ENCODE measurements around the gene F8. TPM values are rescaled to one million over a fixed set of nuclear protein-coding genes. Genes with fewer than 3 reads are reported as not detected.

Gene F8
- total RNA-seq, 1 donor from 2014 or later, result 3.5 TPM

- H3K9me3 Mint-ChIP-seq (ENCODE audit: low read depth), result peaks cover 26% of the 10 kb centered on the region
- no peaks in the 10 kb centered on the region for H3K36me3 Mint-ChIP-seq (ENCODE audit: low read depth)
- no peaks in the 10 kb centered on the region for H3K4me1 Mint-ChIP-seq (ENCODE audit: low read depth)
- DNase-seq (ENCODE audit: low spot score), result no peak
- TF ChIP-seq, protein P1, sequence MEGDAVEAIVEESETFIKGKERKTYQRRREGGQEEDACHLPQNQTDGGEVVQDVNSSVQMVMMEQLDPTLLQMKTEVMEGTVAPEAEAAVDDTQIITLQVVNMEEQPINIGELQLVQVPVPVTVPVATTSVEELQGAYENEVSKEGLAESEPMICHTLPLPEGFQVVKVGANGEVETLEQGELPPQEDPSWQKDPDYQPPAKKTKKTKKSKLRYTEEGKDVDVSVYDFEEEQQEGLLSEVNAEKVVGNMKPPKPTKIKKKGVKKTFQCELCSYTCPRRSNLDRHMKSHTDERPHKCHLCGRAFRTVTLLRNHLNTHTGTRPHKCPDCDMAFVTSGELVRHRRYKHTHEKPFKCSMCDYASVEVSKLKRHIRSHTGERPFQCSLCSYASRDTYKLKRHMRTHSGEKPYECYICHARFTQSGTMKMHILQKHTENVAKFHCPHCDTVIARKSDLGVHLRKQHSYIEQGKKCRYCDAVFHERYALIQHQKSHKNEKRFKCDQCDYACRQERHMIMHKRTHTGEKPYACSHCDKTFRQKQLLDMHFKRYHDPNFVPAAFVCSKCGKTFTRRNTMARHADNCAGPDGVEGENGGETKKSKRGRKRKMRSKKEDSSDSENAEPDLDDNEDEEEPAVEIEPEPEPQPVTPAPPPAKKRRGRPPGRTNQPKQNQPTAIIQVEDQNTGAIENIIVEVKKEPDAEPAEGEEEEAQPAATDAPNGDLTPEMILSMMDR (IDR thresholded peaks at IDR 0.05), result no peak
- H3K27ac Mint-ChIP-seq (ENCODE audit: unreplicated experiment), result no peak overlapping the region
- no peak overlapping the region for H3K4me3 Mint-ChIP-seq (ENCODE audit: unreplicated experiment)
- H3K27me3 Mint-ChIP-seq (ENCODE audit: low read depth), result no peaks in the 10 kb centered on the region
Observed at GRCh38 chrX:155005190-155005589, 17.3 kb downstream of the F8 start.

- DNase-seq (ENCODE audit: low spot score), result no peak
- no peak overlapping the region for H3K27ac Mint-ChIP-seq (ENCODE audit: unreplicated experiment)
- no peak overlapping the region for H3K4me3 Mint-ChIP-seq (ENCODE audit: unreplicated experiment)
- H3K9me3 Mint-ChIP-seq (ENCODE audit: low read depth), result peaks cover 35% of the 10 kb centered on the region
- no peaks in the 10 kb centered on the region for H3K4me1 Mint-ChIP-seq (ENCODE audit: low read depth)
- H3K27me3 Mint-ChIP-seq (ENCODE audit: low read depth), result no peaks in the 10 kb centered on the region
- TF ChIP-seq, protein P1 (IDR thresholded peaks at IDR 0.05), result no peak
- H3K36me3 Mint-ChIP-seq (ENCODE audit: low read depth), result no peaks in the 10 kb centered on the region
Observed at GRCh38 chrX:155001873-155002272, 20.6 kb downstream of the F8 start.

- Mint-ChIP-seq H3K9me3 (ENCODE audit: low read depth) (peaks cover 37% of the 10 kb centered on the region), H3K36me3 (ENCODE audit: low read depth) (no peaks in the 10 kb centered on the region), H3K27me3 (ENCODE audit: low read depth) (no peaks in the 10 kb centered on the region), H3K27ac (ENCODE audit: unreplicated experiment) (no peak overlapping the region), H3K4me1 (ENCODE audit: low read depth) (no peaks in the 10 kb centered on the region), H3K4me3 (ENCODE audit: unreplicated experiment) (no peak overlapping the region)
- TF ChIP-seq, protein P1 (IDR thresholded peaks at IDR 0.05), result no peak
- DNase-seq (ENCODE audit: low spot score), result no peak
Observed at GRCh38 chrX:155000841-155001240, 21.7 kb downstream of the F8 start.

- TF ChIP-seq, protein P1 (IDR thresholded peaks at IDR 0.05), result no peak
- Mint-ChIP-seq H3K27me3 (ENCODE audit: low read depth) (no peaks in the 10 kb centered on the region), H3K4me1 (ENCODE audit: low read depth) (no peaks in the 10 kb centered on the region), H3K27ac (ENCODE audit: unreplicated experiment) (no peak overlapping the region), H3K36me3 (ENCODE audit: low read depth) (no peaks in the 10 kb centered on the region), H3K9me3 (ENCODE audit: low read depth) (peaks cover 24% of the 10 kb centered on the region), H3K4me3 (ENCODE audit: unreplicated experiment) (no peak overlapping the region)
- no peak for DNase-seq (ENCODE audit: low spot score)
Observed at GRCh38 chrX:154998204-154998880, 24.2 kb downstream of the F8 start.

DNA sequence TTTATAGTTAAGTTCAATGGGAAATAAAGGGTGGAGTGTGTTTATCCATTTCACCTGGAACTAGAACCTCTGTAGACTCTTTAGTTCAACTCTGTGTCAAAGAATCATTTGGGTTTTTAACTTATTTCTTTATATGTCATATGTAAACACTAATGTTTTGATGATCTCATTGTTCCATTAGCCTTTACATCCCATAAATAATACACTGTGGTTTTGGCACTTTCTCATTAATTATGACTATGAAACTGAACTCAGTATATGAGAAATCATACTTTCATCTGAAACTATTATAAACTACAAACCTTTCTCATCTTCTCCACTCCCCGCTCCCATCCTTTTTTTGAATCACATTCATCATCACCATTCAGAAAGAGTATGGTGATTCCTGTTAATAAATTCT, 31.0 kb downstream of the F8 start:
- H3K9me3 Mint-ChIP-seq (ENCODE audit: low read depth), result peaks cover 8% of the 10 kb centered on the region
- H3K4me3 Mint-ChIP-seq (ENCODE audit: unreplicated experiment), result no peak overlapping the region
- no peaks in the 10 kb centered on the region for H3K36me3 Mint-ChIP-seq (ENCODE audit: low read depth)
- no peak overlapping the region for H3K27ac Mint-ChIP-seq (ENCODE audit: unreplicated experiment)
- no peak for DNase-seq (ENCODE audit: low spot score)
- H3K27me3 Mint-ChIP-seq (ENCODE audit: low read depth), result no peaks in the 10 kb centered on the region
- H3K4me1 Mint-ChIP-seq (ENCODE audit: low read depth), result no peaks in the 10 kb centered on the region
- TF ChIP-seq, protein P1 (IDR thresholded peaks at IDR 0.05), result no peak
